ENCODE data around the gene MMEL1. TPM values are rescaled to one million over a fixed set of nuclear protein-coding genes. Genes with fewer than 3 reads are reported as not detected.

The MMEL1 gene
- total RNA-seq, 1 experiment from 2014 or later: not detected

DNA sequence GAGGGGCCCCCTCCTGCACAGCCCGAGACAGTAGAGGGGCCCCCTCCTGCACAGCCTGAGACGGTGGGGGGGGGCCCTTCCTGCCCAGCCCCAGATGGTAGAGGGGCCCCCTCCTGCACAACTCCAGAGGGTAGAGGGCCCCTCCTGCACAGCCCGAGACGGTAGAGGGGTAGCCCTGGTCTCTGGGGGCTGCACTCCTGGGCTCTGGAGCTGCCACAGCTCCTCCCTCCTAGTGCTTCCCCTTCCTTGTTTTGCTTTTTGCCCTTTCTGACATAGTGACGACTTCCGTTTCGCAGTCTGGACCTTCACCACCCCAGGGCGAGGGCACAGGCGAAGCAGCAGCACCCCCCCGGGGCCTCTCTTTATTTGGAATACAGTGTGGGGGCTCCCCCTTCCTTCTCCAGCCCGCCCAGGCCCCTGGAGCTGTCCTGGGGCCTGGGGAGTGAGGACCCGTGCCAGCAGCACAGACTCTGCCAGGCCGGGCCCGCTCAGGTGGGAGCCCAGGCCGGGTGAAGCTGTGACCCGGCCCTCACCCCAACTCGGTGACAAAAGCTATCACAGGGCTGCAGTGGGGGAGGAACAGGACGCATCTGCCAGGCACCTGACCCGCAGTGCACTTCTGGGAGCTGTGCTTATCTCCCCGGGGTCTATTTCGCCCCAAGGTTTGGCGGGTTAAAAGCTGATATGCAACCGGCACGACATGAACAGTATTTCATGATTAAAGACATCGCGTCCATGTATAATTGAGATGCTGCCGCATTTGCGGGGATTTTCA is 47.3 kb downstream of the MMEL1 start:
- DNase-seq (ENCODE audit: low spot score): no peak
- no peak overlapping the region for H3K27ac Mint-ChIP-seq
- H3K27me3 Mint-ChIP-seq (ENCODE audit: low read depth): no peaks in the 10 kb centered on the region

DNA sequence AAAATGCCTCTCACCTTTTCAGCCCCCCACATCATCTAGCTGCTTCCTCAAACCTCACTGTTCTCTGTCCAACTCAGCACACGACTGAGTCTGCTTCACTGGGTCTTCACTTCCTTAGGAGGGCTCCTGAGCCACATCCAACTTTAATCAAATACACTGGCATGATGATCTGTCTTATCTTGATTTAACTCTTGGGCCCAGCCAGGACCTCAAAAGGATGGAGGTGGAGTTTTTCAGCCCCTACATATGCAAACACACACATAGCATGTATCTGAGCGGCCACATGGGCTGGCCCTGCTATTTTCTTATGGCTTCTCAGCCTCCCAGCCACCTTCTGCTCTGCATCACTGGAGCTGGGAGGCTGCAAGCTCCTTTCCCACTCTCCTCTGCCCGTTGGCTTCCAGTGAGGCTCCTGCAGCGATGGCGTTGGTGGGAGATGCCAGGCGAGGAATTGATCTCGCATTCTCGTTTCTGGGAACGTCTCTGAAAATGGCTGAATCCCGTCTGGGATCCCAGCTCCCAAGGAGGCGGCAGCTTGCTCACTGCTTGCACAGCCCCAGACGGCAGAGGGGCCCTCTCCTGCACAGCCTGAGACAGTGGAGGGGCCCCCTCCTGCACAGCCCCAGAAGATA is 48.0 kb downstream of the MMEL1 start:
- Mint-ChIP-seq H3K36me3 (peaks cover 4% of the 10 kb centered on the region; the same call in 1 of the 2 replicates), H3K27ac (peak overlapping the region; percentile 76), H3K4me1 (peaks cover 19% of the 10 kb centered on the region), H3K27me3 (ENCODE audit: low read depth) (no peaks in the 10 kb centered on the region; the same call in 1 of the 2 replicates), H3K9me3 (no peaks in the 10 kb centered on the region), H3K4me3 (peak overlapping the region; percentile 75)
- ATAC-seq: no peak
- DNase-seq (ENCODE audit: low spot score): no peak
- ChIA-PET CTCF (interaction anchor here (1.2 to 3.5 kb wide), 7 partner anchors 23 to 906 kb away, joined by 3 to 28 read pairs (median 5); partner anchors contain the start of gene TNFRSF14), POLR2A (interaction anchor here (0.6 to 1.9 kb wide), 3 partner anchors 23 to 39 kb away, joined by 3 to 6 read pairs (median 4); no protein-coding TSS in a partner anchor)
- TF ChIP-seq, protein P1, sequence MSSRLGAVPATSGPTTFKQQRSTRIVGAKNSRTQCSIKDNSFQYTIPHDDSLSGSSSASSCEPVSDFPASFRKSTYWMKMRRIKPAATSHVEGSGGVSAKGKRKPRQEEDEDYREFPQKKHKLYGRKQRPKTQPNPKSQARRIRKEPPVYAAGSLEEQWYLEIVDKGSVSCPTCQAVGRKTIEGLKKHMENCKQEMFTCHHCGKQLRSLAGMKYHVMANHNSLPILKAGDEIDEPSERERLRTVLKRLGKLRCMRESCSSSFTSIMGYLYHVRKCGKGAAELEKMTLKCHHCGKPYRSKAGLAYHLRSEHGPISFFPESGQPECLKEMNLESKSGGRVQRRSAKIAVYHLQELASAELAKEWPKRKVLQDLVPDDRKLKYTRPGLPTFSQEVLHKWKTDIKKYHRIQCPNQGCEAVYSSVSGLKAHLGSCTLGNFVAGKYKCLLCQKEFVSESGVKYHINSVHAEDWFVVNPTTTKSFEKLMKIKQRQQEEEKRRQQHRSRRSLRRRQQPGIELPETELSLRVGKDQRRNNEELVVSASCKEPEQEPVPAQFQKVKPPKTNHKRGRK (CRISPR knock-in tag; IDR thresholded peaks at IDR 0.05; ENCODE audit: borderline replicate concordance): no peak
- TF ChIP-seq ZNF219 (CRISPR knock-in tag; IDR thresholded peaks at IDR 0.05; ENCODE audit: borderline replicate concordance): no peak
- TF ChIP-seq, protein P2, sequence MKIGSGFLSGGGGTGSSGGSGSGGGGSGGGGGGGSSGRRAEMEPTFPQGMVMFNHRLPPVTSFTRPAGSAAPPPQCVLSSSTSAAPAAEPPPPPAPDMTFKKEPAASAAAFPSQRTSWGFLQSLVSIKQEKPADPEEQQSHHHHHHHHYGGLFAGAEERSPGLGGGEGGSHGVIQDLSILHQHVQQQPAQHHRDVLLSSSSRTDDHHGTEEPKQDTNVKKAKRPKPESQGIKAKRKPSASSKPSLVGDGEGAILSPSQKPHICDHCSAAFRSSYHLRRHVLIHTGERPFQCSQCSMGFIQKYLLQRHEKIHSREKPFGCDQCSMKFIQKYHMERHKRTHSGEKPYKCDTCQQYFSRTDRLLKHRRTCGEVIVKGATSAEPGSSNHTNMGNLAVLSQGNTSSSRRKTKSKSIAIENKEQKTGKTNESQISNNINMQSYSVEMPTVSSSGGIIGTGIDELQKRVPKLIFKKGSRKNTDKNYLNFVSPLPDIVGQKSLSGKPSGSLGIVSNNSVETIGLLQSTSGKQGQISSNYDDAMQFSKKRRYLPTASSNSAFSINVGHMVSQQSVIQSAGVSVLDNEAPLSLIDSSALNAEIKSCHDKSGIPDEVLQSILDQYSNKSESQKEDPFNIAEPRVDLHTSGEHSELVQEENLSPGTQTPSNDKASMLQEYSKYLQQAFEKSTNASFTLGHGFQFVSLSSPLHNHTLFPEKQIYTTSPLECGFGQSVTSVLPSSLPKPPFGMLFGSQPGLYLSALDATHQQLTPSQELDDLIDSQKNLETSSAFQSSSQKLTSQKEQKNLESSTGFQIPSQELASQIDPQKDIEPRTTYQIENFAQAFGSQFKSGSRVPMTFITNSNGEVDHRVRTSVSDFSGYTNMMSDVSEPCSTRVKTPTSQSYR (CRISPR knock-in tag; IDR thresholded peaks at IDR 0.05): no peak
- no peak for TF ChIP-seq ZNF671 (CRISPR knock-in tag; IDR thresholded peaks at IDR 0.05)
- TF ChIP-seq TEAD4 (CRISPR knock-in tag; IDR thresholded peaks at IDR 0.05): no peak
- TF ChIP-seq HMGA2 (CRISPR knock-in tag; IDR thresholded peaks at IDR 0.05): no peak
- TF ChIP-seq, protein P3, sequence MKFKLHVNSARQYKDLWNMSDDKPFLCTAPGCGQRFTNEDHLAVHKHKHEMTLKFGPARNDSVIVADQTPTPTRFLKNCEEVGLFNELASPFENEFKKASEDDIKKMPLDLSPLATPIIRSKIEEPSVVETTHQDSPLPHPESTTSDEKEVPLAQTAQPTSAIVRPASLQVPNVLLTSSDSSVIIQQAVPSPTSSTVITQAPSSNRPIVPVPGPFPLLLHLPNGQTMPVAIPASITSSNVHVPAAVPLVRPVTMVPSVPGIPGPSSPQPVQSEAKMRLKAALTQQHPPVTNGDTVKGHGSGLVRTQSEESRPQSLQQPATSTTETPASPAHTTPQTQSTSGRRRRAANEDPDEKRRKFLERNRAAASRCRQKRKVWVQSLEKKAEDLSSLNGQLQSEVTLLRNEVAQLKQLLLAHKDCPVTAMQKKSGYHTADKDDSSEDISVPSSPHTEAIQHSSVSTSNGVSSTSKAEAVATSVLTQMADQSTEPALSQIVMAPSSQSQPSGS (CRISPR knock-in tag; IDR thresholded peaks at IDR 0.05; ENCODE audit: borderline replicate concordance, low read depth): no peak
- no peak for TF ChIP-seq SMAD3 (CRISPR knock-in tag; IDR thresholded peaks at IDR 0.05; ENCODE audit: borderline replicate concordance)
- TF ChIP-seq, protein P4, sequence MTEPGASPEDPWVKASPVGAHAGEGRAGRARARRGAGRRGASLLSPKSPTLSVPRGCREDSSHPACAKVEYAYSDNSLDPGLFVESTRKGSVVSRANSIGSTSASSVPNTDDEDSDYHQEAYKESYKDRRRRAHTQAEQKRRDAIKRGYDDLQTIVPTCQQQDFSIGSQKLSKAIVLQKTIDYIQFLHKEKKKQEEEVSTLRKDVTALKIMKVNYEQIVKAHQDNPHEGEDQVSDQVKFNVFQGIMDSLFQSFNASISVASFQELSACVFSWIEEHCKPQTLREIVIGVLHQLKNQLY (CRISPR knock-in tag; IDR thresholded peaks at IDR 0.05): no peak
- TF ChIP-seq, protein P5, sequence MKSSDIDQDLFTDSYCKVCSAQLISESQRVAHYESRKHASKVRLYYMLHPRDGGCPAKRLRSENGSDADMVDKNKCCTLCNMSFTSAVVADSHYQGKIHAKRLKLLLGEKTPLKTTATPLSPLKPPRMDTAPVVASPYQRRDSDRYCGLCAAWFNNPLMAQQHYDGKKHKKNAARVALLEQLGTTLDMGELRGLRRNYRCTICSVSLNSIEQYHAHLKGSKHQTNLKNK (CRISPR knock-in tag; IDR thresholded peaks at IDR 0.05): no peak

More for the DNA sequence above, 47.3 kb downstream of the MMEL1 start:
- peak; percentile 2; the same call in 1 of the 2 replicates for ATAC-seq
- Mint-ChIP-seq H3K36me3 (peaks cover 10% of the 10 kb centered on the region; the same call in 1 of the 2 replicates), H3K4me1 (peaks cover 19% of the 10 kb centered on the region), H3K4me3 (peak overlapping the region; percentile 75), H3K9me3 (no peaks in the 10 kb centered on the region)
- CTCF ChIA-PET: interaction anchor here (0.8 to 3.5 kb wide), 9 partner anchors 23 to 1006 kb away, joined by 3 to 28 read pairs (median 4); partner anchors contain the start of gene TNFRSF14
- TF ChIP-seq, protein P6, sequence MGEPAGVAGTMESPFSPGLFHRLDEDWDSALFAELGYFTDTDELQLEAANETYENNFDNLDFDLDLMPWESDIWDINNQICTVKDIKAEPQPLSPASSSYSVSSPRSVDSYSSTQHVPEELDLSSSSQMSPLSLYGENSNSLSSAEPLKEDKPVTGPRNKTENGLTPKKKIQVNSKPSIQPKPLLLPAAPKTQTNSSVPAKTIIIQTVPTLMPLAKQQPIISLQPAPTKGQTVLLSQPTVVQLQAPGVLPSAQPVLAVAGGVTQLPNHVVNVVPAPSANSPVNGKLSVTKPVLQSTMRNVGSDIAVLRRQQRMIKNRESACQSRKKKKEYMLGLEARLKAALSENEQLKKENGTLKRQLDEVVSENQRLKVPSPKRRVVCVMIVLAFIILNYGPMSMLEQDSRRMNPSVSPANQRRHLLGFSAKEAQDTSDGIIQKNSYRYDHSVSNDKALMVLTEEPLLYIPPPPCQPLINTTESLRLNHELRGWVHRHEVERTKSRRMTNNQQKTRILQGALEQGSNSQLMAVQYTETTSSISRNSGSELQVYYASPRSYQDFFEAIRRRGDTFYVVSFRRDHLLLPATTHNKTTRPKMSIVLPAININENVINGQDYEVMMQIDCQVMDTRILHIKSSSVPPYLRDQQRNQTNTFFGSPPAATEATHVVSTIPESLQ (CRISPR knock-in tag; IDR thresholded peaks at IDR 0.05): no peak
- TF ChIP-seq, protein P7, sequence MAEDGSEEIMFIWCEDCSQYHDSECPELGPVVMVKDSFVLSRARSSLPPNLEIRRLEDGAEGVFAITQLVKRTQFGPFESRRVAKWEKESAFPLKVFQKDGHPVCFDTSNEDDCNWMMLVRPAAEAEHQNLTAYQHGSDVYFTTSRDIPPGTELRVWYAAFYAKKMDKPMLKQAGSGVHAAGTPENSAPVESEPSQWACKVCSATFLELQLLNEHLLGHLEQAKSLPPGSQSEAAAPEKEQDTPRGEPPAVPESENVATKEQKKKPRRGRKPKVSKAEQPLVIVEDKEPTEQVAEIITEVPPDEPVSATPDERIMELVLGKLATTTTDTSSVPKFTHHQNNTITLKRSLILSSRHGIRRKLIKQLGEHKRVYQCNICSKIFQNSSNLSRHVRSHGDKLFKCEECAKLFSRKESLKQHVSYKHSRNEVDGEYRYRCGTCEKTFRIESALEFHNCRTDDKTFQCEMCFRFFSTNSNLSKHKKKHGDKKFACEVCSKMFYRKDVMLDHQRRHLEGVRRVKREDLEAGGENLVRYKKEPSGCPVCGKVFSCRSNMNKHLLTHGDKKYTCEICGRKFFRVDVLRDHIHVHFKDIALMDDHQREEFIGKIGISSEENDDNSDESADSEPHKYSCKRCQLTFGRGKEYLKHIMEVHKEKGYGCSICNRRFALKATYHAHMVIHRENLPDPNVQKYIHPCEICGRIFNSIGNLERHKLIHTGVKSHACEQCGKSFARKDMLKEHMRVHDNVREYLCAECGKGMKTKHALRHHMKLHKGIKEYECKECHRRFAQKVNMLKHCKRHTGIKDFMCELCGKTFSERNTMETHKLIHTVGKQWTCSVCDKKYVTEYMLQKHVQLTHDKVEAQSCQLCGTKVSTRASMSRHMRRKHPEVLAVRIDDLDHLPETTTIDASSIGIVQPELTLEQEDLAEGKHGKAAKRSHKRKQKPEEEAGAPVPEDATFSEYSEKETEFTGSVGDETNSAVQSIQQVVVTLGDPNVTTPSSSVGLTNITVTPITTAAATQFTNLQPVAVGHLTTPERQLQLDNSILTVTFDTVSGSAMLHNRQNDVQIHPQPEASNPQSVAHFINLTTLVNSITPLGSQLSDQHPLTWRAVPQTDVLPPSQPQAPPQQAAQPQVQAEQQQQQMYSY (CRISPR knock-in tag; IDR thresholded peaks at IDR 0.05): peak; percentile 95
- TF ChIP-seq CREM (CRISPR knock-in tag; IDR thresholded peaks at IDR 0.05) (no peak), TP53 (CRISPR knock-in tag; IDR thresholded peaks at IDR 0.05) (0 out of 2 replicates have a peak, but pooled peaks have one; percentile 15)
- POLR2A ChIA-PET: interaction anchor here (0.6 to 1.9 kb wide), 5 partner anchors 8 to 39 kb away, joined by 3 to 6 read pairs (median 3); no protein-coding TSS in a partner anchor
